HL-60 (cell line): Measurements from ENCODE around the gene EFTUD2.

Experiments used
- DNase-seq, 2 experiments: peaks; one replicate each; pipeline ENCODE4 v3.0.0-alpha.2; 2010 to 2020; ENCODE audit warnings: low read depth in 1 of 2, low spot score in 1 of 2
- H3K27ac ChIP-seq: fragments of 250-450 bp; sonication (Bioruptor Pico); replicated peaks from 2 replicates; pipeline ENCODE4 v1.5.1; 2020; ENCODE audit warnings: mild to moderate bottlenecking, moderate library complexity
- H3K27me3 ChIP-seq: fragments of 250-450 bp; sonication (Bioruptor Pico); 2 replicates; pipeline ENCODE4 v1.5.1; 2021; ENCODE audit warnings: mild to moderate bottlenecking, moderate library complexity; ENCODE audit not compliant: insufficient read depth, poor library complexity, severe bottlenecking
- H3K4me3 ChIP-seq: replicated peaks from 2 replicates; pipeline ENCODE4 v1.5.1; 2011; ENCODE audit warnings: mild to moderate bottlenecking, control low read depth, low read length; ENCODE audit not compliant: insufficient read depth
- GABPA ChIP-seq: IDR thresholded peaks from 2 replicates; pipeline ENCODE4 v1.6.1; 2012; ENCODE audit warnings: low read depth
- POLR2AphosphoS5 ChIP-seq: IDR thresholded peaks from 2 replicates; pipeline ENCODE4 v1.6.1; 2012; ENCODE audit warnings: low read depth
- SPI1 ChIP-seq: IDR thresholded peaks from 2 replicates; pipeline ENCODE4 v1.6.1; 2012; ENCODE audit warnings: low read depth, mild to moderate bottlenecking, borderline replicate concordance
- TF ChIP-seq, protein P1 (sequence below): IDR thresholded peaks from 2 replicates; pipeline ENCODE4 v1.6.1; 2012; ENCODE audit warnings: low read depth; ENCODE audit not compliant: insufficient replicate concordance
- TF ChIP-seq, protein P2 (sequence below): IDR thresholded peaks from one replicate; pipeline ENCODE4 v1.5.1; 2011; ENCODE audit warnings: low read length, control low read depth, inconsistent platforms; ENCODE audit not compliant: insufficient read depth

EFTUD2 gene

DNA sequence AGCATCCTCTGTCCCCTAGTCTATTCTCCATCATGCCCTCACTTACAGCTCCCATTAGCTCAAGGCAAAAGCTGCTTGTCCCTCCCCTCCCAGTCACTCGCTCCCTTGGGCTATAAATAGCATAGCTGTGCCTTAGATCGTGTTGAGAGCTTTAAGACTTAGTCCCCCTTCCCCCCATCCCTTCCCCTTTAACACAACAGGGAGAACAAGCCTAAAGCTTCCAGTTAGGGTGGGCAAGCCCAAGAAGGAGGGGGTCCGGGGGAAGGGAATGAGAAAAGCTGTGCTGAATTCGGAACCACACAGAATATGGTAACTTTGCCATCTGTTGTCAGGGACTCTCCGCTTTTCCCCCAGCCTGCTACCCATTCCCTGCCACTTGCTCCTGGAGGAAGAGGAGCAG is 56.5 kb downstream of the EFTUD2 start:
- TF ChIP-seq POLR2AphosphoS5 (no peak), SPI1 (no peak), GABPA (no peak)
- TF ChIP-seq, protein P1, sequence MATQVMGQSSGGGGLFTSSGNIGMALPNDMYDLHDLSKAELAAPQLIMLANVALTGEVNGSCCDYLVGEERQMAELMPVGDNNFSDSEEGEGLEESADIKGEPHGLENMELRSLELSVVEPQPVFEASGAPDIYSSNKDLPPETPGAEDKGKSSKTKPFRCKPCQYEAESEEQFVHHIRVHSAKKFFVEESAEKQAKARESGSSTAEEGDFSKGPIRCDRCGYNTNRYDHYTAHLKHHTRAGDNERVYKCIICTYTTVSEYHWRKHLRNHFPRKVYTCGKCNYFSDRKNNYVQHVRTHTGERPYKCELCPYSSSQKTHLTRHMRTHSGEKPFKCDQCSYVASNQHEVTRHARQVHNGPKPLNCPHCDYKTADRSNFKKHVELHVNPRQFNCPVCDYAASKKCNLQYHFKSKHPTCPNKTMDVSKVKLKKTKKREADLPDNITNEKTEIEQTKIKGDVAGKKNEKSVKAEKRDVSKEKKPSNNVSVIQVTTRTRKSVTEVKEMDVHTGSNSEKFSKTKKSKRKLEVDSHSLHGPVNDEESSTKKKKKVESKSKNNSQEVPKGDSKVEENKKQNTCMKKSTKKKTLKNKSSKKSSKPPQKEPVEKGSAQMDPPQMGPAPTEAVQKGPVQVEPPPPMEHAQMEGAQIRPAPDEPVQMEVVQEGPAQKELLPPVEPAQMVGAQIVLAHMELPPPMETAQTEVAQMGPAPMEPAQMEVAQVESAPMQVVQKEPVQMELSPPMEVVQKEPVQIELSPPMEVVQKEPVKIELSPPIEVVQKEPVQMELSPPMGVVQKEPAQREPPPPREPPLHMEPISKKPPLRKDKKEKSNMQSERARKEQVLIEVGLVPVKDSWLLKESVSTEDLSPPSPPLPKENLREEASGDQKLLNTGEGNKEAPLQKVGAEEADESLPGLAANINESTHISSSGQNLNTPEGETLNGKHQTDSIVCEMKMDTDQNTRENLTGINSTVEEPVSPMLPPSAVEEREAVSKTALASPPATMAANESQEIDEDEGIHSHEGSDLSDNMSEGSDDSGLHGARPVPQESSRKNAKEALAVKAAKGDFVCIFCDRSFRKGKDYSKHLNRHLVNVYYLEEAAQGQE = no peak
- TF ChIP-seq, protein P2, sequence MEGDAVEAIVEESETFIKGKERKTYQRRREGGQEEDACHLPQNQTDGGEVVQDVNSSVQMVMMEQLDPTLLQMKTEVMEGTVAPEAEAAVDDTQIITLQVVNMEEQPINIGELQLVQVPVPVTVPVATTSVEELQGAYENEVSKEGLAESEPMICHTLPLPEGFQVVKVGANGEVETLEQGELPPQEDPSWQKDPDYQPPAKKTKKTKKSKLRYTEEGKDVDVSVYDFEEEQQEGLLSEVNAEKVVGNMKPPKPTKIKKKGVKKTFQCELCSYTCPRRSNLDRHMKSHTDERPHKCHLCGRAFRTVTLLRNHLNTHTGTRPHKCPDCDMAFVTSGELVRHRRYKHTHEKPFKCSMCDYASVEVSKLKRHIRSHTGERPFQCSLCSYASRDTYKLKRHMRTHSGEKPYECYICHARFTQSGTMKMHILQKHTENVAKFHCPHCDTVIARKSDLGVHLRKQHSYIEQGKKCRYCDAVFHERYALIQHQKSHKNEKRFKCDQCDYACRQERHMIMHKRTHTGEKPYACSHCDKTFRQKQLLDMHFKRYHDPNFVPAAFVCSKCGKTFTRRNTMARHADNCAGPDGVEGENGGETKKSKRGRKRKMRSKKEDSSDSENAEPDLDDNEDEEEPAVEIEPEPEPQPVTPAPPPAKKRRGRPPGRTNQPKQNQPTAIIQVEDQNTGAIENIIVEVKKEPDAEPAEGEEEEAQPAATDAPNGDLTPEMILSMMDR = no peak
- Histone ChIP-seq H3K27ac (no peak overlapping the region), H3K27me3 (no peaks in the 10 kb centered on the region), H3K4me3 (no peak overlapping the region)
- no peak for DNase-seq

DNA sequence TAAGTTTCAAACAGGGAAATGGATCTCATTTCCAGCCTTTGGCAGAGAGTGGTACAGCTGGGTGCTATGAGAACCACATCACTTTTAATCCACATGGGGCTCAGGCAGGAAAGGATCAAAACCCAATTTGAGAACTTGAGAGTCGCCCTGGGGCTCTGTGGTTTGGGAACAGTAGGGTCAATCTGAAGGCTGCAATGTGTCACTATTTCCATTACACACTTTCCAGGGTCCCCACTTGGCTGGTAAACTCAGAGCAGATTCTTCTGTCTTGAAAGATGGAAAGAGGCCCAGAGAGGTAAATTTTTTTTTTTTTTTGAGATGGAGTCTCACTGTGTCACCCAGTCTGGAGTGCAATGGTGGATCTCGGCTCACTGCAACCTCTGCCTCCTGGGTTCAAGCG is 58.3 kb downstream of the EFTUD2 start:
- Histone ChIP-seq H3K27me3 (no peaks in the 10 kb centered on the region), H3K4me3 (no peak overlapping the region), H3K27ac (no peak overlapping the region)
- TF ChIP-seq GABPA (no peak), POLR2AphosphoS5 (no peak), SPI1 (no peak)
- TF ChIP-seq, protein P2 = no peak
- TF ChIP-seq, protein P1 = no peak
- DNase-seq = no peak

DNA sequence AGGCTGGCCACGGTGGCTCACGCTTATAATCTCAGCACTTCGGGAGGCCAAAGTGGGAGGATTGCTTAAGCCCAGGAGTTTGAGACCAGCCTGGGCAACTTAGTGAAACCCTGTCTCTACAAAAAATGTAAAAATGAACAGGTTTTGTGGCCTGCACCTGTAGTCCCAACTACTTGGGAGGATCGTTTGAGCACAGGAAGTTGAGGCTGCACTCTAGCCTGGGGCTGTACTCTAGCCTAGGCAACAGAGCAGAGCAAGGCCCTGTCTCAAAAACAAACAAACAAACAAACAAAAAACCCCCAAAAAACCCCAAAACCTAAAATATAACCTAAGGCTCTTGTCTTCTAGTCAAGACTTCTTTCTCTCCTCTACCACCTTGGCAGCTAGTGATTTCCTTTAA is 59.0 kb downstream of the EFTUD2 start:
- Histone ChIP-seq H3K27ac (no peak overlapping the region), H3K4me3 (no peak overlapping the region), H3K27me3 (no peaks in the 10 kb centered on the region)
- TF ChIP-seq, protein P2 = no peak
- TF ChIP-seq, protein P1 = no peak
- DNase-seq = no peak
